Peyer's patch (tissue), 4 donors: Measurements from ENCODE around the gene VPS52.
A peak's percentile ranks its signal among the peaks of the same experiment; 100 is the strongest.

Experiments used
- CTCF ChIP-seq, 6 experiments: fragments of 450-650 bp in 4 of 6; fragments of 200-600 bp in 2 of 6; sonication (generic) in 1 of 6; IDR thresholded peaks; one replicate each; pipeline ENCODE4 v1.5.1; 2017 to 2019; ENCODE audit warnings: antibody characterized with exemption in 6 of 6, mild to moderate bottlenecking in 3 of 6, moderate library complexity in 1 of 6
- POLR2A ChIP-seq, 2 donors: fragments of 450-650 bp; IDR thresholded peaks; one replicate each; pipeline ENCODE4 v1.5.1; 2017; ENCODE audit warnings: antibody characterized with exemption in 2 of 2, mild to moderate bottlenecking in 2 of 2, moderate library complexity in 2 of 2

- no peak for TF ChIP-seq CTCF (IDR thresholded peaks at IDR 0.05)
- peak in 1 of 2 donors; percentile 16 for TF ChIP-seq POLR2A (IDR thresholded peaks at IDR 0.05)
Measured at GRCh38 chr6:33288921-33289783, 17.5 kb upstream of the VPS52 start, which contains the start of the genes PFDN6 and WDR46.
